Epithelial cell of prostate (primary cell): Measurements from ENCODE around the gene TMEM217.
"Not testable (repeated sequence)": the region's sequence is repeated elsewhere in the genome, so short reads cannot be mapped to it uniquely, and the experiment has no call there.

Experiments used
- DNase-seq: peaks from one replicate; pipeline ENCODE4 v3.0.0-alpha.2; 2011; ENCODE audit warnings: low read depth, low spot score
- H3K27ac ChIP-seq: fragments of 450-650 bp; 2 replicates; pipeline ENCODE4 v1.5.1; 2017; ENCODE audit warnings: mild to moderate bottlenecking

TMEM217 gene

GRCh38 chr6:37192666-37193065 is 65.3 kb downstream of the TMEM217 start:
- H3K27ac ChIP-seq, result no peak overlapping the region
- no peak for DNase-seq

GRCh38 chr6:37190159-37190535 is 67.8 kb downstream of the TMEM217 start:
- no peak for DNase-seq
- peak overlapping the region; percentile 17 for H3K27ac ChIP-seq

- peak overlapping the region; percentile 17 for H3K27ac ChIP-seq
- DNase-seq, result no peak
These were observed 68.9 kb downstream of the TMEM217 start for GRCh38 chr6:37188962-37189510.

GRCh38 chr6:37187321-37188022 is 70.5 kb downstream of the TMEM217 start:
- DNase-seq, result no peak
- no peak overlapping the region for H3K27ac ChIP-seq

GRCh38 chr6:37185949-37186720 is 71.8 kb downstream of the TMEM217 start:
- H3K27ac ChIP-seq, DNase-seq: not testable (repeated sequence)

- no peak overlapping the region for H3K27ac ChIP-seq
- DNase-seq, result no peak
These were observed 75.0 kb downstream of the TMEM217 start for GRCh38 chr6:37182736-37183590.

GRCh38 chr6:37180610-37181009 is 77.3 kb downstream of the TMEM217 start:
- not testable (repeated sequence) for H3K27ac ChIP-seq, DNase-seq

GRCh38 chr6:37180075-37180474 is 77.9 kb downstream of the TMEM217 start:
- H3K27ac ChIP-seq, result no peak overlapping the region
- no peak for DNase-seq

GRCh38 chr6:37177935-37178517 is 79.9 kb downstream of the TMEM217 start:
- DNase-seq, result no peak
- no peak overlapping the region for H3K27ac ChIP-seq

GRCh38 chr6:37177077-37177934 is 80.6 kb downstream of the TMEM217 start:
- DNase-seq, result no peak
- peak overlapping the region; percentile 2 for H3K27ac ChIP-seq

- no peak for DNase-seq
These were observed 81.5 kb downstream of the TMEM217 start for GRCh38 chr6:37176268-37177076.

GRCh38 chr6:37175332-37176267 is 82.3 kb downstream of the TMEM217 start:
- no peak for DNase-seq
- H3K27ac ChIP-seq, result peak overlapping the region; percentile 94

More at GRCh38 chr6:37176268-37177076, 81.5 kb downstream of the TMEM217 start:
- H3K27ac ChIP-seq, result peak overlapping the region; percentile 2

- DNase-seq, result no peak
- peak overlapping the region; percentile 94 for H3K27ac ChIP-seq
These were observed 83.2 kb downstream of the TMEM217 start for GRCh38 chr6:37174515-37175331.

- no peak for DNase-seq
- H3K27ac ChIP-seq, result peak overlapping the region; percentile 94
These were observed 83.8 kb downstream of the TMEM217 start for GRCh38 chr6:37174196-37174514.

GRCh38 chr6:37173493-37174195 is 84.3 kb downstream of the TMEM217 start:
- peak overlapping the region; percentile 94 for H3K27ac ChIP-seq
- DNase-seq, result no peak

- peak overlapping the region; percentile 94 for H3K27ac ChIP-seq
- no peak for DNase-seq
These were observed 84.9 kb downstream of the TMEM217 start for GRCh38 chr6:37172912-37173492.
